ENCODE data around the gene ATP1A2.
"Not testable (repeated sequence)": the region's sequence is repeated elsewhere in the genome, so short reads cannot be mapped to it uniquely, and the experiment has no call there.

ATP1A2 gene

DNA sequence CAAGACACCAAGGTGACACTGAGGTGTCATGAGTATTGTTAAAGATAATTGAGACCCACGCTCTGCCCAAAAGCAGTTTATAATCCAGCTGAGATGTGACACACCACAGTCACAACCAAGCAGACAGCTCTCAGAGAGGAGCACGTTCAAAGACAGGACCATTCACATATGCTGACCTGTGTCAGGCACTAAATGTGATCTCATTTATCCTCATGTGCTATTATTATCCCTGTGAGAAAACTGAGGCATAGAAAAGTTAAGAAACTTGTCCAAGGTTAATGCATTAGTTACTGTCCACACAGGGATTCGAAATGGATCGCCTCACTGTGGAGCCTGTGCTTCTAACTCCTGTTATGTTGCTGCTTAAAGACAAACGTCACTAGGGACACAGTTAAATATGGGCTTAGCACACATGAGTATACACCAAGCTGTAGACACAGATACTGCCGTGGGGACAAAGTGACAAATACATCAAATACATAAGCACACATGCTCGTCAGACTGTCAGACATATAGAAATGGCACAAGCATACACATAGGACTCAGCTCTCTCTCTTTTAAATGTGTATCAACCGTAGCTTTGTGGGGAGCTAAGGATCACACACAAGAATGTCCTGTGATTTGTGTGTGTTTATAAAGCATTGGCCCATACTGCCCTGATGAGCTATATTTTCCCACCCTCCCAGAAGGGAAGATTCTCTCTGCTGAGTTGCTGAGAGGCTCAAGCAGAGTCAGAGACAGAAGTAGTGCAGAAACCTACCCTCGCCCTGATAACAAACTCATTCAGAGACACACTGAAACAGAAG, 13.6 kb upstream of the ATP1A2 start:
- no peak for DNase-seq

DNA sequence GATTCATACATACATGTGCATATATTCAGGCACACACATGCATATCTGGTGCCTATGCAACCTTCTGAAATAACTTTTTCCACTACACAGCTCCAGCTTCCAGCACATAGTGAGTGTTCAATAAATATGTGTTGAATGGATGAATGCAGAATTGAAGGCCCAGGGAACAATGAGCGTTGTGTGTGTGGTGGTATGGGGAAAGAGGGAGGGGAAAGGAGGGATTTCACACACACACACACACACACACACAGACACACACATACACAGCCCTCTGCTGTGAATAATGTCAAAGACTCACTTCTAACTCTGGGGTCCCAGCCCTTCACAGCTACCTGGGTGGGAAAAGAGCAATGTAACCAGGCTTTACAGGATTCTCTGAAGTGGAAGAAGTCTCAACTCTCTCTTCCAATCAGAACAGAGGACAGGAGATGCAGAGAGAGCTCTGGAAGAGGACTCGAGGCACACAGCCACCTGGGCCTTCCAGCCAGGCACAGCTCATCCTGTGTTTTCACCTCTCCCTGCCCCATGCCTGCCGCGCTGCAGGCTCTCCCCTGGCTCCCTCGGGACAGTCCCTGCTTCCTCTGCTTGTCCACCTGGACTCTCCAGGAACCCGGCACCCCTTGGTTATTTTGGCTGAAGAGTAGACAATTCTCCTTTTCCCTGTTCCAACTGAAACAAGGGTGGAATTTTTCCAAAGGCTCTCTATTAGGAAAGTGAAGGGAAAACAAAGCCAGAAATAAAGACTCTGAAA, 11.7 kb upstream of the ATP1A2 start:
- DNase-seq, result no peak

DNA sequence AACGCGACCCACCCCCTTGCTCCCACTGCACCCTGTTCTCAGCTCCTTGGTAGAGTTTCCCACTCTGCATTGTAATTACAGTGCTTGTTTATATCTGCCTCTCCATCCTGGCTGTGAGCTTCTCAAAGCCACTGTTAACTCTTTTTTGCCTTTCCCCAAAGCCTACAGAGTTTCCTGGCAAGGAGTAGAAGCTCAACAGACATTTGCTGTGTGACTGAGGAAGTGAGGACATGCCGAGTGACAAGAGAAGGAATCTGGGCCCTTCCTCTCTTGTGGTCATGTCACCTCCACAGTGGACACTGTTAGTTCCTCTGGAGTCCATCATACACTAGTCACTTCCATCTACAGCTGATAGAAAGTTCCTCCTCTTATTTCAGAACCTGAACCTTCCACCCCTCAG, 11.1 kb upstream of the ATP1A2 start:
- DNase-seq, result no peak

DNA sequence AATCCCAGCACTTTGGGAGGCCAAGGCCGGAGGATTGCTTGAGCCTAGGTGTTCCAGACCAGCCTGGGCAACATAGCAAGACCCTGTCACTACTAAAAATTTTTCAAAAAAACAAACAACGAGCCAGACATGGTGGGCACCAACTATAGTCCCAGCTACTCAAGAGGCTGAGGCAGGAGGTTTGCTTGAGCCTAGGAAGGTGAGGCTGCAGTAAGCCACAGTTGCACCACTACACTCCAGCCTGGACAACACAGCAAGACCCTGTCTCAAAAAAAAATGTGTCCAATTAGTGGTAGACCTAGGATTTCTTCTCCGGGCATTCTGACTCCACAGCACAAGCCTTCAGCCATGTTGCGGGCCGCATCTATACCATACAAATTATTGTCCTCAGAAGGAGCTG, 10.4 kb upstream of the ATP1A2 start:
- DNase-seq, result no peak

DNA sequence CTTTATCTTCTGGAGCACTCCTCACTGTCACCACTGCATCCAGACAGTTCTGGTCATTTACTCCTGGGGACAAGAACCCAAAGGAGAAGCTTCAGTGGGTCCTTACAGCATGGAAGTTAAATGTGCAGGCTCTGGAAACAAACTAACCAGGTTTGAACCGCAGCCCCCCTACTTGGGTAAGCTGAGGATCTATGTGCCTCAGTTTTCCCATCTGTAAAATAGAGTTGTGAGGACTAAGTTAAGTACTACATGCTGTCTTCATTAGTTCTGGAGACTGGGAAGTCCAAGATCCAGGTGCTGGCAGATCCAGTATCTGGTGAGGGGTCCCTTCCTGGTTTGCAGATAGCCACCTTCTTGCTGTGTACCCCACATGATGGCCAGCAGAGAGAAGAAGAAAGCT, 8.0 kb upstream of the ATP1A2 start:
- no peak for DNase-seq

DNA sequence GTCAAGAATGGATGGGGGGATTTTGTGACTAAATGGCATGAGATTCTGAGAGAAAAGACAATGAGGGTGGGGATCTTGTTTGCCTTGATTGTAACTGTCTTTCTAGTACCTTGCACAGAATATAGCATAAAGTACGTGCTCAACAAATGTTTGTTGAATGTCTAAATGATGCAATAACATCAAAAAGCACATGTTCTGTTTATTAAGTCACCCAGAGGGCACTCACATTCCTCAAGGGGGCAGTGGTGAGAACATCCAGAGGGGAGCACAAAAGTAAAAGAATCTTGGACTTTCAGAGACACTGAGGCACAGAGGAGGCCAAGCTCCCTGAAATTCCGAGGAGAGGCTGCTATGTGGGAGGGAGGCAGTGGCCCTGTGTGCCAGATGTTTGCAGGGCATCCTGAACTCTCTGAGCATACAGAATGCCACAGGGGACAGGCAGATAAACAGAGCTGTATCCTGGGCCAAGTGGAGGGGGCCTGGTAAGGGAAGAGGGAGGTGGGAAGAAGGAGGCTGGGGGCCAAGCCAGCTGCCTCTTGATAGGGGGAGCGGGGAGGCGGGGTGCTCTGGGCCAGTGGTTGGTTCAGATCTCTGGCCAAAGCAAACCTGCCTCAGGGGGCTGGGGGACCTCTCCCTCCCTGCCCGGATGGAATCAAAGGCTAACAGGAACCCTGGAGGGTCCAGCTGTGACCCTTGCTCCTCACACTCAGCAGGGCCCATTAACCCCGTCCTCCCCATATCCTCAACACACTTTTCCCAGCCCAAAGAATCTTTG, 6.5 kb upstream of the ATP1A2 start:
- DNase-seq, result no peak

DNA sequence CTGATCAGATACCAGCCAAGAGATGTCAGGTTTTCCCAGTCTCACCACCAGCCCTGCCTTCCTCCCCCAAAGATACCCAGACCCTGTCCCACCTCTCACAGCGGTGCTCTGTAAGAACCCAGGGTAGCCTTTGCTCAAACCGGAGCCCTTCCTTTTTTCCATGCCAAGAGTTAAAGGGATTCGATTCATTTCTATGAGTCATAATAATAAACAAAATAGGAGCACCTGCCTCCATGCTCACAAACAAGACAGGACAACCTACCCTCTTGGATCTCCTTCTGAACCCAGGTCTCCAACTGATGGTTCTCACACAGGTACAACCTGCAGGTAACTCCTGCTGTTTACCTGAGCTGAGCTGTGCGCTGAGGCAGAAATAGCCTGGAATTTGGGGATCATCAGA, 5.9 kb upstream of the ATP1A2 start:
- no peak for DNase-seq

DNA sequence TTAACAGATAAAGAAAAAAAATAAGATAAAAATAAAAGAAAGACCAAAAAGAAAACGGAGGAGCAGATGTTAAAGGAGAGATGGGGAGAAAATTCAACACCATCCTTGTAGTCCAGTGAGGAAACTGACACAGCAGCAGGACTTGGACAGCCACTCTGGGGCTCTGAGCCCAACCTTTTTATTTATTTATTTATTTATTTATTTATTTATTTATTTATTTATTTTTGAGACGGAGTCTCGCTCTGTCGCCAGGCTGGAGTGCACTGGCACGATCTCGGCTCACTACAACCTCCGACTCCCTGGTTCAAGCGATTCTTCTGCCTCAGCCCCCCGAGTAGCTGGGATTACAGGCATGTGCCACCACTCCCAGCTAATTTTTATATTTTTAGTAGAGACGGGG, 4.1 kb upstream of the ATP1A2 start:
- not testable (repeated sequence) for DNase-seq

DNA sequence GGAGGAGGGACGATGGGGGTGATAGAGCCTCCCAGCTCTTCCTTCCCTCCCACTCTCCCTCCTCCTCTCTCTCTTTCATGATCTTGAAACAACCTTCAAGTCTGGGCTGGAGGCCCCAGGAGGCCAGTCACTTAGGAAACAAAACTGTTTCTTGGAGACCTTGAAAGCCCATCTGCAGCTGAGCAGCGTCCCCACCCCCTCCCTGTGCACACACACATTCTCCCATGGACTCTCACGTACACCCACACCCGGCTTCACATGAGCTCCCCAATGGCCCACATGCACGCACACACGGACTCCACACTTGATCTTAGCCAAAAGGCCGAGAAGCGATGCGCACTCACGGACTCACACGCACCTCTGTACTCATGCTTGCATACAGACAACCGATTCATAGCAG, 3.2 kb upstream of the ATP1A2 start:
- DNase-seq, result no peak

DNA sequence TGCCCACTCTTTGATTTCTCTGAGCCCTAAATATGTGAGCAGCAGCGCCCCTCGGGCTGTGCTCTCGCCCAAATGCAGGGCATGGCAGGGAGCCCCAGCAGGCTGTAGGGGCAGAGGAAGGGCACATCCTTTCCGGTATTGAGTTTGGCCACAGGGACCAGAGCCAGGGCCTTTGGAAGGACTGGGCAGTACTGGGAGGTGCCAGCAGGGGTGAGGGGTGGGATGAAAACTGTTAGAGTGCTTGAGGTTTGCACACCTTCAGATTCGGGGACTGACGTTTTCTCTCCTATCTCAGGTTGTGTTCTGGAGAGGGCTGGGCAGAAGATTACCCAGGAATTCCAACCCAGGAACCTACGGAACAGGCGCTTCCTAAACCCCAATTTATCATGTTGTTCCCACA, 2.2 kb upstream of the ATP1A2 start:
- DNase-seq, result no peak

DNA sequence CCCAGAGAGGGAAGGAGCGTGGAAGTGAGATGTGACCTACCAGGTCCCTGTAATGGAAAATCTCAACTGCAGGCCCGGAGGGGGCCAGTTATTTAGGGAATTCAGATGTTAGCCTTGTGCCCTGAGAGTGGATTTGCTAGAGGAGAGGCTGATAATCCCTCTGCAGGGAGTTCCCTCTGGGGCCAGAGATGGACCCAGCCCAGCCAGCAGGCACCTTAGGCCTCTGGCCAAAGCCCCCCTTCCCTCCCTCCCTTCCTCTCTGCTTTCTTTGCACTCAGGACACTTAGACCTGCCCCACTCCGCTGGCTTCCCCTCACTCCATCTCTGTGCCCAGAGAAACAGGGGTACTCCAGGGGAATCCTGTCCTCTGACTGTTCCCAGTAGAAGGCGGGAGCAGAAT, 1.5 kb upstream of the ATP1A2 start:
- DNase-seq, result no peak

DNA sequence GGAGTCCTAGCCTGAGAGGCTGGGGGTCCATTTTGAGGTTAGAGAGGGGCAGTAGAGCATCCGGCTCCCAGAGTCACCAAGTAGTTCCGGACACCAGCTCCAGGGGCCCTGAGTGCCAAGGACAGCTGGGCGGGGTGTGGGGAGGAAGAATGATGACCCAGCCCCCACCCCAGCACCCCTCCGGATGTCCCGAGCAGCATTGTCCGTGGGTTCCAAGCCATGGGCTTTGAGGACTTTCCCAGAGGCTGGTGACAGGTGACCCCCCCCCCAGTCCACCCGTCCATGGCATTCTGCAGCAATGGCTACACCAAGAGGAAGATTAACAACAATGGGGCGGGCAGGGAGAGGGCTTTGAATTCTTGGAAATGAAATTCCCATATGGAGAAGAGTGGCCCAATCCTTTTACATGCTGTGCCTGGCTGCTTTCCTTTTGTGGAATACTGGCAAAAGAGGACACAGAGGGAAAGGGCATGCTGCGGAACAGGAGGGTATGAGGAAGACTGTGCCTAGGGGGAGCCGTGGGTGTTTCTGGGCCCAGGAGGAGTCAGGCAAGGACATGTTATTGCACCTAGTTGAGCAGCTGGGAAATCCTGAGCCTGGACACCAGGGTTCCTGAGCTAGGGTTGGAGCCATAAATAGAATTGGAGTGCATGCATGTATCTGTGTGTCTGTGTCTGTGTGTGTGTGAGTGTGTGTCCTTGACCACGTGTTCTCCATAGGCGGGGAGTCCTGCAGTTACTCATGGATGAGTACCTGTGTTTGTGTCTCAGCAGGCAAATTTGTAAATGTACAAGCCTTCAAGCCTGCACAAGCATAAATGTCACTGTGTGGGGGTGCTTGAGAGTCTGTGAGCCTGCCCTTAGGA, 956 bp downstream of the ATP1A2 start:
- no peak for DNase-seq

DNA sequence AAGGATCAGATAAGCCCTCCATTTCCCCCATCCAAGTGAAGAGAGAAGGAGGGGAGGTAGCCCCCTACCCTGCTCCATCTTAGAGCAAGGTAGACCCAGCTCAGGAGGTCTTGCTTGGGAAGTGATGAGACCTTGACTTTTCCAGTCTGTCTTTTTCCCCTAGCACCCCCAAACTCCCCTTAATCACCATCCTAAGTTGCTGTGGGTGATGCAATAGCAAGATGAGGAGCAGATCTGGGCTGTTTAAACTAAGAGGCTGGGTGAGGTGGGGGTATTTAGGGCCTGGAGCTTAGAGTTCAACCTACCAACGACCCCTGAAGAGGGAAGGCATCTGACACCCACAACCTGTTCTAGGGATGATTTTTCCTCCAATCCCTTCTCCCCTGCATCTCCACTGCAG, 1.7 kb downstream of the ATP1A2 start:
- no peak for DNase-seq

DNA sequence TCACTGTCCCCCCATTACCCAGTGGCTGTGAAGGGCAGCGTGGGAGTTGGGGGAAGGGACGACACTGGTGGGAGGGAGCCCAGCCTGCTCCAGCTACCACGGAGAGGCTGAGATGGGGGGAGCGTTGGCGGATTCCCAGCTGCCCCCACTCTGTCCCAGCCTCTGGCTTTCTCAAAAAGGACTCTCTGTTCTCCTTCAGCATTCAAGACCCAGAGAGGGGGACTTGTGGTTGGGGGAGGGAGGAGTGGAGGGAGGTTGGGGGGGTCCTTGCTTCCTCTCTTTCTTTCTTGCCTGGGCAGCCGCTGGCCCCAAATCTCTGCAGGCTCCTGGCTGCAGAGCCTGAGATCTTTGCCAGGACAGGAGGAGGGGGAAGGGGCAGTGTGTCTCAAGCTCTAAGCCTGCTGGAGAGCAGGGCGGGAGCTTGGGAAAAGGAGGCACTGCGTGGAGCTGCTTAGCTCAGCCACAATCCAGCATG, 2.2 kb downstream of the ATP1A2 start:
- DNase-seq, result no peak

DNA sequence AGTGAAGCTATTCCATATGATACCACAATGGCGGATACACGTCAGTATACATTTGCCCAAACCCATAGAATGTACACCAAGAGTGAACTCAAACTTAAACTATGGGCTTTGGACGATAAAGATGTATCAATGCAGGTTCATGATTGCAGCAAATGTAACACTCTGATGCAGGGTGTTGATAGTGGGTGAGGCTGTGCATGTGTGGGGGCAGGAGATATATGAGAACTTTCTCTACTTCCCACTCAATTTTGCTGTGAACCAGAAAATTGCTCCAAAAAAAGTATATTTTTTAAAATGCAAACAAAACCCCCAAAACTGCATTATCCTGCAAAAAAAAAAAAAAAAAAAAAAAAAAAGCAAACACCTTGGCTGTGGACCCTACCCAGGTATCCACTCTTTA, 3.4 kb downstream of the ATP1A2 start:
- no peak for DNase-seq

DNA sequence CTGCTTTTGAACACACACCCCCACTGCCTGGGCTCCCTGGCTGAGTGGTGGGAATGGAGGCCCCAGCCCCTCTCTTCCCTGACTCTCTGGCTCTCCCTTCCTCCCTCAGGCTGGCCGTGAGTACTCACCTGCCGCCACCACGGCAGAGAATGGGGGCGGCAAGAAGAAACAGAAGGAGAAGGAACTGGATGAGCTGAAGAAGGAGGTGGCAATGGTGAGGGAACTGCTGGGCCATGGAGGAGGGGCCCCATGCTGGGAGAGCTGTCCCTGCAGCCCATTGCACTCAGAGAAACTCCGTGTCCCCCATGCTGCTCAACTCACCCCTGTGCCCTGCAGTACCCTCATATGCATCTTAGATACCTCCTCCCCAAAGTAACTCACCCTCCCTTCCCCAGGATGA, 5.2 kb downstream of the ATP1A2 start:
- no peak for DNase-seq

DNA sequence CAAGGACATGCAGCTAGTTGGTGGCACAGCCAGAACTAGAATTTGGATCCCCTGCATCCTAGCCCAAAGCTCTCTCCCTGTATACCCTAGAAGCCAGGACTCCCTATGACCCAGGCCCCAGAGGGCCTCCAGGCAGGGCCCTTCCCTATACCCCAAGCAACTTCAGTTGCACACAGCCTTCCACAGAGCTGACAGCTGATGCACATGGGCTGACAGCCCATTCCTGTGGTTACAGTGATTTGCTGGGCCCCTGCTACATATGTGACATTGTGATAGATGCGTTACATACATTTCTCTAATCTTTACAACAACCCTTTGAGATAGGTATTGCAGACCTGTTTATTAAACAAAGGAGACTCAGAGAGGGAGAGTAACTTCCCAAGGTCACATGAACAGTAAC, 5.8 kb downstream of the ATP1A2 start:
- no peak for DNase-seq

DNA sequence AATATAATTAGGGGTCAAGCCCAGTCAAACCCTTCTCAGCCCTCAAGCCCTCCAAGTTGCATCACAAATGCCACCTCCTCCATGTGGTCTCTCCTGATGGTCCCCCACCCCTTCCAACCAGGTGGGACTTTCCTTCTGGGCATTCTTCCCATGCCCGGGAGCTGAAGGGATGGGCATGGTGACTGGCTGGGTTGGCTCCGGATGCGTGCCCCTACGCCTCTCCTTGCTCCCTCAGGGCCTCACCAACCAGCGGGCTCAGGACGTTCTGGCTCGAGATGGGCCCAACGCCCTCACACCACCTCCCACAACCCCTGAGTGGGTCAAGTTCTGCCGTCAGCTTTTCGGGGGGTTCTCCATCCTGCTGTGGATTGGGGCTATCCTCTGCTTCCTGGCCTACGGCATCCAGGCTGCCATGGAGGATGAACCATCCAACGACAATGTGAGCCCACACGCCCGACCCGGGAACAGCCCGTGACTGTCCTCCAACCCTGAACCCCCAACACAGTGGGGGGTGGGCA, 7.5 kb downstream of the ATP1A2 start:
- DNase-seq, result no peak

DNA sequence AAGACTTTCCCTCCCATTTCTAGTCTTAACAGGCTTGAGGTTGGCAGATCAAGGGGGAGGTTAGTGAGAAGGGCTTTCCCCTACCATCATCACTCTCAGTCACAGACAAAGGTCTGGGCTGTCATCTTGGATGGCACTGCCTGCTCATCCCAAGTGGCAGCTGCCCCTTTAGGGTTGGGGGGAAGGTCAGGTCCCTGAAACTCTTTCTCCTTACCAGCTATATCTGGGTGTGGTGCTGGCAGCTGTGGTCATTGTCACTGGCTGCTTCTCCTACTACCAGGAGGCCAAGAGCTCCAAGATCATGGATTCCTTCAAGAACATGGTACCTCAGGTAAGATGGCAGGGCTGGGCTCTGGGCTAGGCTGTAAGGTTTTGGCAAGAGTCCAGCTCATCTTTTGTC, 8.2 kb downstream of the ATP1A2 start:
- DNase-seq, result no peak

DNA sequence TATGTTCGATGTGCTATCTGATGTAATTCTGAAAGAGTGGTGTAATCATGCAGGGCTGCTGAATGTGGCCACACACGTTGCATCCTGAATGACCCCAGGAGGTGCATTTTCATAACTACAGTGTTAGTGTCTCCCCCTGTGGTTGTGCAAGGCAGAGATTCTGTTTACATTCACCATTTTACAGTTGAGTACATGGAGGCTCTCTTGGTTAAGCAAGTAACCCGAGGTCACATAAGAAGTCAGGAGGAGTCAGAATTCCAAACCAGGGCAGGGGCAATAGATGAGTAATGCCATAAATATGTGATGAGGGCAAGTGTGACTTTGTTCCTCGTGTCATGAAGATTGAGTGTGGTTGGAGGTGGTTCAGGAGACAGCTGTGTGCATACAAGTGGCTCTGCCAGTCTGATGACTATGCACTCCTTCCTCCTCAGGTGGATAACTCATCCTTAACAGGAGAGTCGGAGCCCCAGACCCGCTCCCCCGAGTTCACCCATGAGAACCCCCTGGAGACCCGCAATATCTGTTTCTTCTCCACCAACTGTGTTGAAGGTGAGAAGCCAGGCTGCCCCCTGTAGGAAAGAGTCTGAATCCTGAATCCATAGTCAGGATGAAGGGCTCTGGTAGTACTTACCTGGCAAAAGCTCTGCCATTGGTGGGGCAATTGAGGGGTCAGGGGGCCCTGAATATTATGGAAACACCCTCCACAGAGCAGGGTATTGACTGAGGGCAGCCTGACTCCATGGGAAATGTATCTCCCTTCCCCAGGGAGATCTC, 9.3 kb downstream of the ATP1A2 start:
- DNase-seq, result no peak

DNA sequence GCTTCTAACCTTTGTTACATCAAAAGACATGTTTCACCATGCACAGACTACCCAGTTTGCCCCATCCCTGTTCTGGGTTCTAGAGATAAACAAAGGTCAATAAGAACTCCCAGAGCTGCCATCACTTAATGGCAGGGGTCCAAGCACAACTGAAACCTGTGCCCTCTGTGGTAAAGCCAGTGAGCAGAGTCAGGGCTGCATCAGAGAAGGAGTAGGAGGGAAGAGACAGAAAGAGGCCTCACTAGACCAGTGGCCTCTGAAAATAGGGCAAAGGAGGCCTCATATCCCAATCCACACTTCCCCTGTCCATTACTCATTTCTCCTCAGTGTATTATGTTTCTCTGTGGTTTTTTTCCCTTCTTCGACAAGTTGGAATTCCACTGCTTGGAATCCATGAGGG, 10.2 kb downstream of the ATP1A2 start:
- DNase-seq, result no peak

DNA sequence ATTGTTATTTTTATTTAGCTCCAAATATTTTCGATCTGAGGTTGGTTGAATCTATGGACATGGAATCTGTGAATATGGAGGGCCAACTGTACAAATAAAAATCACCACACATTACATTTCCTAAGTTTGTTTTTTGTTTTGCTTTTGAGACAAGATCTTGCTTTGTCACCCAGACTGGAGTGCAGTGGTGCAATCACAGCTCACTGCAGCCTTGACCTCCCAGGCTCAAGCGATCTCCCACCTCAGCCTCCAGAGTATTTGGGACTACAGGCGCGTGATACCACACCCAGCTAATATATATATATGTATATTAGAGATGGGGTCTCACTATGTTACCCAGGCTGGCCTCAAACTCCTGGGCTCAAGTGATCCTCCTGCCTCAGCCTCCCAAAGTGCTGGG, 10.8 kb downstream of the ATP1A2 start:
- not testable (repeated sequence) for DNase-seq
